Neural cell (in vitro differentiated cells): Measurements from ENCODE around the gene DCUN1D2. TPM values are rescaled to one million over a fixed set of nuclear protein-coding genes. Genes with fewer than 3 reads are reported as not detected.

ENCODE experiments used
- H2AFZ ChIP-seq: fragments of 200-600, 300-800 bp; sonication (generic), shearing (Covaris generic); 2 replicates; pipeline ENCODE4 v1.6.0; 2014; ENCODE audit warnings: low read depth, mild to moderate bottlenecking, antibody characterized with exemption, low read length, moderate library complexity
- H3F3A ChIP-seq: fragments of 200-600 bp; shearing (Covaris generic); 2 replicates; pipeline ENCODE4 v1.6.1; 2016; ENCODE audit warnings: mild to moderate bottlenecking, moderate library complexity, mixed read lengths, antibody characterized with exemption, low read length; ENCODE audit not compliant: insufficient read depth, poor library complexity, severe bottlenecking
- H3K27ac ChIP-seq: fragments of 200-600, 300-800 bp; sonication (generic), shearing (Covaris generic); 2 replicates; pipeline ENCODE4 v1.5.1; 2014; ENCODE audit warnings: mild to moderate bottlenecking, low read length, moderate library complexity
- H3K27me3 ChIP-seq: fragments of 300-800, 200-600 bp; sonication (generic), shearing (Covaris generic); 2 replicates; pipeline ENCODE4 v1.6.0; 2014; ENCODE audit warnings: mild to moderate bottlenecking, low read depth, low read length, moderate library complexity; ENCODE audit not compliant: insufficient read depth
- H3K36me3 ChIP-seq: fragments of 300-800, 200-600 bp; sonication (generic), shearing (Covaris generic); 2 replicates; pipeline ENCODE4 v1.5.1; 2014; ENCODE audit warnings: mild to moderate bottlenecking, antibody characterized with exemption, low read length, moderate library complexity; ENCODE audit not compliant: insufficient read depth
- H3K4me2 ChIP-seq: fragments of 300-800, 200-600 bp; sonication (generic), shearing (Covaris generic); 2 replicates; pipeline ENCODE4 v1.6.0; 2014; ENCODE audit warnings: mild to moderate bottlenecking, low read length
- H3K4me3 ChIP-seq: fragments of 300-800, 200-600 bp; sonication (generic), shearing (Covaris generic); 2 replicates; pipeline ENCODE4 v1.5.1; 2014; ENCODE audit warnings: mild to moderate bottlenecking, low read length, moderate library complexity
- H3K79me2 ChIP-seq: fragments of 200-600 bp; shearing (Covaris generic); replicated peaks from 2 replicates; pipeline ENCODE4 v1.6.0; 2014; ENCODE audit warnings: mild to moderate bottlenecking, low read length, moderate library complexity; ENCODE audit not compliant: insufficient read depth
- H3K9ac ChIP-seq: fragments of 300-800, 200-600 bp; sonication (generic), shearing (Covaris generic); 2 replicates; pipeline ENCODE4 v1.6.1; 2016; ENCODE audit warnings: mild to moderate bottlenecking, low read length, mixed read lengths
- H3K9me2 ChIP-seq: fragments of 200-600 bp; shearing (Covaris generic); 2 replicates; pipeline ENCODE4 v1.6.1; 2016; ENCODE audit warnings: mild to moderate bottlenecking, low read length, mixed read lengths; ENCODE audit not compliant: insufficient read depth
- H3K9me3 ChIP-seq: fragments of 200-600, 300-800 bp; sonication (generic), shearing (Covaris generic); 2 replicates; pipeline ENCODE4 v1.6.1; 2016; ENCODE audit warnings: mild to moderate bottlenecking, mixed run types, low read length, moderate library complexity, mixed read lengths
- H4K20me1 ChIP-seq: fragments of 200-600 bp; shearing (Covaris generic); 2 replicates; pipeline ENCODE4 v1.6.1; 2016; ENCODE audit warnings: mild to moderate bottlenecking, mixed run types; ENCODE audit not compliant: insufficient read depth
- EP300 ChIP-seq: fragments of 450-650 bp; conservative IDR thresholded peaks from 2 replicates; pipeline ENCODE4 v1.6.1; 2014; ENCODE audit warnings: antibody characterized with exemption, mild to moderate bottlenecking, moderate library complexity; ENCODE audit not compliant: poor library complexity, severe bottlenecking
- EZH2 ChIP-seq: fragments of 200-600, 300-800 bp; shearing (Covaris generic), sonication (generic); IDR thresholded peaks from 2 replicates; pipeline ENCODE4 v1.6.1; 2014; ENCODE audit warnings: antibody characterized with exemption, low read length, borderline replicate concordance, mild to moderate bottlenecking; ENCODE audit not compliant: insufficient read depth, poor library complexity, severe bottlenecking
- MXI1 ChIP-seq: fragments of 450-650 bp; conservative IDR thresholded peaks from 2 replicates; pipeline ENCODE4 v1.6.1; 2014; ENCODE audit warnings: antibody characterized with exemption, mild to moderate bottlenecking; ENCODE audit not compliant: poor library complexity, severe bottlenecking
- POLR2AphosphoS5 ChIP-seq: IDR thresholded peaks from 2 replicates; pipeline ENCODE4 v1.6.1; 2012
- RAD21 ChIP-seq: fragments of 450-650 bp; conservative IDR thresholded peaks from 2 replicates; pipeline ENCODE4 v1.6.1; 2014; ENCODE audit warnings: antibody characterized with exemption, mild to moderate bottlenecking, moderate library complexity
- SMC3 ChIP-seq: fragments of 450-650 bp; conservative IDR thresholded peaks from 2 replicates; pipeline ENCODE4 v1.6.1; 2014; ENCODE audit warnings: antibody characterized with exemption, mild to moderate bottlenecking, moderate library complexity; ENCODE audit not compliant: poor library complexity
- TAF1 ChIP-seq: IDR thresholded peaks from 2 replicates; pipeline ENCODE4 v1.6.1; 2012; ENCODE audit warnings: low read depth
- polyA plus RNA-seq: library from polyadenylated mRNA; depleted of rRNA; stranded (reverse); fragments of >200 nt; gene quantifications from 2 replicates; pipeline ENCODE4 v1.2.3, GENCODE V29; 2014
- TF ChIP-seq, protein P1 (sequence below): IDR thresholded peaks from 2 replicates; pipeline ENCODE4 v1.6.1; 2012; ENCODE audit warnings: borderline replicate concordance
- TF ChIP-seq, protein P2 (sequence below): fragments of 450-650 bp; IDR thresholded peaks from 2 replicates; pipeline ENCODE4 v1.5.1; 2014; ENCODE audit warnings: antibody characterized with exemption, mild to moderate bottlenecking, moderate library complexity; ENCODE audit not compliant: poor library complexity, severe bottlenecking

Gene DCUN1D2
- polyA plus RNA-seq, 1 donor from 2014 or later, result 55.9 TPM

DNA sequence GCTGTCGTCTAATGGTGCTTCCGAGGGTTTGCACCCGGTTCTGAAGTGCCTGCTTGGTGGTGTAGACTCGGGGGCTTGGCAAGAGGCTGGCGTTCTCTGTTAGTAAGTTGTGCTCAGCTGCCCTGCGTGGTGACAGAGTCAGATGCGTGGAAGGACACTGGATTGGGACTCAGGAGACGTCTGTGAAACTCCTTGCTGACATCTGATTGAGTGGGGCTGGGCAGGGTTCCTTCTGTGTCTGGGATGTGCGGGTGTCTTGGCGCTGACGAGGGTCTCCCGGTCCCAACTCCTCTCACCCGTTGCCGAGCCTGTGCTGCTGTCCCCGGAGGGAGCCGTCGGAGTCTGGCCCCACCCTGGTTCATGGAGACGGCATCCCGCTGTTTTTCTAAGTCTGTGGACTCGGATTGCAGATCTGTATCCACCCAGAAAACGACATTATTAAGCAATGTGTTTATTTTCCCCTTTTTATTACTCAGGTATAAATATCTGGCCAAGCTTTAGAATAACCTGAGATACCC is 16.4 kb upstream of the DCUN1D2 start:
- Histone ChIP-seq H2AFZ (no peak overlapping the region), H3K27ac (no peak overlapping the region), H3K9ac (no peak overlapping the region), H4K20me1 (no peaks in the 10 kb centered on the region), H3K9me3 (no peaks in the 10 kb centered on the region), H3K9me2 (no peaks in the 10 kb centered on the region), H3K36me3 (peaks cover 16% of the 10 kb centered on the region), H3F3A (no peaks in the 10 kb centered on the region), H3K4me3 (no peak overlapping the region), H3K27me3 (no peaks in the 10 kb centered on the region), H3K4me2 (no peak overlapping the region), H3K79me2 (peaks cover 3% of the 10 kb centered on the region)
- no peak for TF ChIP-seq POLR2AphosphoS5
- TF ChIP-seq RAD21, result no peak
- TF ChIP-seq, protein P1, sequence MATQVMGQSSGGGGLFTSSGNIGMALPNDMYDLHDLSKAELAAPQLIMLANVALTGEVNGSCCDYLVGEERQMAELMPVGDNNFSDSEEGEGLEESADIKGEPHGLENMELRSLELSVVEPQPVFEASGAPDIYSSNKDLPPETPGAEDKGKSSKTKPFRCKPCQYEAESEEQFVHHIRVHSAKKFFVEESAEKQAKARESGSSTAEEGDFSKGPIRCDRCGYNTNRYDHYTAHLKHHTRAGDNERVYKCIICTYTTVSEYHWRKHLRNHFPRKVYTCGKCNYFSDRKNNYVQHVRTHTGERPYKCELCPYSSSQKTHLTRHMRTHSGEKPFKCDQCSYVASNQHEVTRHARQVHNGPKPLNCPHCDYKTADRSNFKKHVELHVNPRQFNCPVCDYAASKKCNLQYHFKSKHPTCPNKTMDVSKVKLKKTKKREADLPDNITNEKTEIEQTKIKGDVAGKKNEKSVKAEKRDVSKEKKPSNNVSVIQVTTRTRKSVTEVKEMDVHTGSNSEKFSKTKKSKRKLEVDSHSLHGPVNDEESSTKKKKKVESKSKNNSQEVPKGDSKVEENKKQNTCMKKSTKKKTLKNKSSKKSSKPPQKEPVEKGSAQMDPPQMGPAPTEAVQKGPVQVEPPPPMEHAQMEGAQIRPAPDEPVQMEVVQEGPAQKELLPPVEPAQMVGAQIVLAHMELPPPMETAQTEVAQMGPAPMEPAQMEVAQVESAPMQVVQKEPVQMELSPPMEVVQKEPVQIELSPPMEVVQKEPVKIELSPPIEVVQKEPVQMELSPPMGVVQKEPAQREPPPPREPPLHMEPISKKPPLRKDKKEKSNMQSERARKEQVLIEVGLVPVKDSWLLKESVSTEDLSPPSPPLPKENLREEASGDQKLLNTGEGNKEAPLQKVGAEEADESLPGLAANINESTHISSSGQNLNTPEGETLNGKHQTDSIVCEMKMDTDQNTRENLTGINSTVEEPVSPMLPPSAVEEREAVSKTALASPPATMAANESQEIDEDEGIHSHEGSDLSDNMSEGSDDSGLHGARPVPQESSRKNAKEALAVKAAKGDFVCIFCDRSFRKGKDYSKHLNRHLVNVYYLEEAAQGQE, result no peak
- TF ChIP-seq TAF1, result no peak
- TF ChIP-seq, protein P2, sequence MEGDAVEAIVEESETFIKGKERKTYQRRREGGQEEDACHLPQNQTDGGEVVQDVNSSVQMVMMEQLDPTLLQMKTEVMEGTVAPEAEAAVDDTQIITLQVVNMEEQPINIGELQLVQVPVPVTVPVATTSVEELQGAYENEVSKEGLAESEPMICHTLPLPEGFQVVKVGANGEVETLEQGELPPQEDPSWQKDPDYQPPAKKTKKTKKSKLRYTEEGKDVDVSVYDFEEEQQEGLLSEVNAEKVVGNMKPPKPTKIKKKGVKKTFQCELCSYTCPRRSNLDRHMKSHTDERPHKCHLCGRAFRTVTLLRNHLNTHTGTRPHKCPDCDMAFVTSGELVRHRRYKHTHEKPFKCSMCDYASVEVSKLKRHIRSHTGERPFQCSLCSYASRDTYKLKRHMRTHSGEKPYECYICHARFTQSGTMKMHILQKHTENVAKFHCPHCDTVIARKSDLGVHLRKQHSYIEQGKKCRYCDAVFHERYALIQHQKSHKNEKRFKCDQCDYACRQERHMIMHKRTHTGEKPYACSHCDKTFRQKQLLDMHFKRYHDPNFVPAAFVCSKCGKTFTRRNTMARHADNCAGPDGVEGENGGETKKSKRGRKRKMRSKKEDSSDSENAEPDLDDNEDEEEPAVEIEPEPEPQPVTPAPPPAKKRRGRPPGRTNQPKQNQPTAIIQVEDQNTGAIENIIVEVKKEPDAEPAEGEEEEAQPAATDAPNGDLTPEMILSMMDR, result no peak
- TF ChIP-seq EZH2, result no peak
- no peak for TF ChIP-seq EP300
- TF ChIP-seq SMC3, result no peak
- no peak for TF ChIP-seq MXI1

DNA sequence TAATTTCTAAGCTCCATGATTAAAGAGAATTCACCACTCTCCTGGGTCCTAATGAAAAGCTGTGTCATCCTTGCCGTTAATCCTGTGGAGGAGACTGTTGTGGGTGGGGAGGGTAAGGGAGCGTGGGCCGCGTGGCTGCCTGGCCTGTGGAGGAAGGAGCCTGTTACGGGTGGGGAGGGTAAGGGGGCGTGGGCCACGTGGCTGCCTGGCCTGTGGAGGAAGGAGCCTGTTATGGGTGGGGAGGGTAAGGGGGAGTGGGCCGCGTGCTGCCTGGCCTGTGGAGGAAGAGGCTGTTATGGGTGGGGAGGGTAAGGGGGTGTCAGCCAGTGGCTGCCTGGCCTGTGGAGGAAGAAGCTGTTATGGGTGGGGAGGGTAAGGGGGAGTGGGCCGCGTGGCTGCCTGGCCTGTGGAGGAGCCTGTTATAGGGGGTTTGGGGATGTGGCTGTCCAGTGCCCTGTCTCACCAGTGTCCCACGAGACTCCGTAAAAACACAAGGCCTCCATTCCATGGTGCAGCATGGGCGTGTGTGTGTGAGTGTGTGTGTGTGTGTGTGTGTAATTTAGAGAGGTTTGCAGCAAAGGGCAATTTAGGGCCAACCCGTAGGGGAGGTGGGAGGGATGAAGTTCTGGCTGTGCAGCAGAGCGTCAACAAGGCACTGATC is 15.6 kb upstream of the DCUN1D2 start:
- H3K9ac ChIP-seq, result no peak overlapping the region
- H3K4me2 ChIP-seq, result no peak overlapping the region
- H3K9me2 ChIP-seq, result no peaks in the 10 kb centered on the region
- no peak overlapping the region for H3K27ac ChIP-seq
- no peak overlapping the region for H3K4me3 ChIP-seq
- peaks cover 3% of the 10 kb centered on the region for H3K79me2 ChIP-seq
- peaks cover 16% of the 10 kb centered on the region for H3K36me3 ChIP-seq
- no peak overlapping the region for H2AFZ ChIP-seq
- H3F3A ChIP-seq, result no peaks in the 10 kb centered on the region
- H3K27me3 ChIP-seq, result no peaks in the 10 kb centered on the region
- no peaks in the 10 kb centered on the region for H3K9me3 ChIP-seq
- no peaks in the 10 kb centered on the region for H4K20me1 ChIP-seq
- TF ChIP-seq, protein P2, result no peak
- TF ChIP-seq, protein P1, result no peak
- no peak for TF ChIP-seq MXI1
- TF ChIP-seq SMC3, result no peak
- no peak for TF ChIP-seq EZH2
- no peak for TF ChIP-seq RAD21
- no peak for TF ChIP-seq TAF1
